Measurements from ENCODE around the gene CCDC71L. TPM values are rescaled to one million over a fixed set of nuclear protein-coding genes. Genes with fewer than 3 reads are reported as not detected.

CCDC71L gene
- total and polyA plus RNA-seq, 2 of the 4 experiments (the other 2 are of a cell fraction): 19.7 to 20.6 TPM

GRCh38 chr7:106666353-106666752, 5.4 kb upstream of the CCDC71L start:
- Histone ChIP-seq H3K18ac (ENCODE audit: low read depth, low read length) (no peak overlapping the region), H3K9me1 (ENCODE audit: insufficient read depth, low read length) (peaks cover 2% of the 10 kb centered on the region; the same call in 1 of the 2 replicates), H2AK5ac (ENCODE audit: low read depth, low read length) (no peak overlapping the region), H4K5ac (ENCODE audit: low read depth, low read length) (no peak overlapping the region), H3K4me1 (ENCODE audit: control insufficient read depth, insufficient read depth, low read length) (no peaks in the 10 kb centered on the region), H3K9ac (ENCODE audit: low read depth, low read length) (no peak overlapping the region), H3K27me3 (ENCODE audit: control insufficient read depth, insufficient read depth, low read length) (no peaks in the 10 kb centered on the region), H4K8ac (ENCODE audit: low read depth in 2 of 2, low read length in 2 of 2) (no peak overlapping the region), H3K4me2 (ENCODE audit: low read depth, low read length) (no peak overlapping the region), H2BK5ac (ENCODE audit: low read depth, low read length, poor library complexity, severe bottlenecking) (no peak overlapping the region), H4K91ac (ENCODE audit: insufficient read depth, low read depth, low read length) (no peak overlapping the region), H2BK20ac (ENCODE audit: low read depth, low read length) (no peak overlapping the region), H3K56ac (ENCODE audit: extremely low read depth, insufficient read depth, low read length) (no peak overlapping the region), H2BK120ac (ENCODE audit: low read depth, low read length) (no peak overlapping the region), H3K23ac (ENCODE audit: low read depth, low read length) (no peak overlapping the region), H4K20me1 (ENCODE audit: insufficient read depth, low read length) (no peaks in the 10 kb centered on the region), H3K14ac (replicated peaks; ENCODE audit: low read depth, low read length) (no peak overlapping the region), H2AFZ (replicated peaks; ENCODE audit: low read length, poor library complexity) (no peak overlapping the region), H2BK15ac (ENCODE audit: low read depth, low read length) (no peak overlapping the region), H3K27ac (ENCODE audit: insufficient read depth, low read length) (no peak overlapping the region), H3K36me3 (ENCODE audit: control insufficient read depth, insufficient read depth, low read length) (no peaks in the 10 kb centered on the region), H3K79me1 (ENCODE audit: low read depth in 1 of 2, low read length in 2 of 2) (peaks cover 0 to 5% of the 10 kb centered on the region in 2 experiments; a peak in 1 of 4 replicates), H3K4ac (ENCODE audit: low read depth, low read length) (no peak overlapping the region), H3K9me3 (ENCODE audit: control insufficient read depth, insufficient read depth, low read length) (no peaks in the 10 kb centered on the region), H3K4me3 (ENCODE audit: insufficient read depth, low read depth, low read length) (no peak overlapping the region), H2AK9ac (replicated peaks; ENCODE audit: low read depth, low read length, poor library complexity) (no peak overlapping the region)
- CTCF ChIA-PET: interaction anchor here (0.6 kb wide), 1 partner anchor 481 kb away, joined by 3 read pairs; no protein-coding TSS in a partner anchor
- no peak for DNase-seq
- dilution Hi-C loops (cut with HindIII; ENCODE audit: low sequenced_read_pairs, unreplicated experiment): no loop called here
- no CpG with 5 or more reads among the region's 2 CpGs for WGBS, 2 experiments (ENCODE audit: extremely low coverage in 2 of 2, insufficient read length in 1 of 2)
- intact Hi-C loops (cut with micrococcal nuclease): no loop called here
- ATAC-seq (ENCODE audit: low read depth): no peak
- POLR2A ChIA-PET (ENCODE audit: unreplicated experiment): no interaction called here
- TF ChIP-seq RAD21 (IDR thresholded peaks at IDR 0.05; ENCODE audit: low read length) (no peak), CHD1 (IDR thresholded peaks at IDR 0.05; ENCODE audit: low read depth, low read length) (no peak), CEBPB (IDR thresholded peaks at IDR 0.05; ENCODE audit: low read depth, low read length) (no peak), RCOR1 (IDR thresholded peaks at IDR 0.05; ENCODE audit: insufficient replicate concordance, low read length) (no peak), POLR2A (IDR thresholded peaks at IDR 0.05; ENCODE audit: low read depth, low read length) (no peak), MAZ (IDR thresholded peaks at IDR 0.05; ENCODE audit: borderline replicate concordance, low read depth, low read length) (no peak), BHLHE40 (IDR thresholded peaks at IDR 0.05; ENCODE audit: low read depth, low read length) (no peak), RFX5 (IDR thresholded peaks at IDR 0.05; ENCODE audit: low read depth, low read length) (no peak), FOS (IDR thresholded peaks at IDR 0.05; ENCODE audit: low read depth, low read length) (no peak), MAFK (IDR thresholded peaks at IDR 0.05; ENCODE audit: low read depth, low read length) (no peak), NFE2L2 (IDR thresholded peaks at IDR 0.05; ENCODE audit: low read depth, low read length) (no peak), MXI1 (IDR thresholded peaks at IDR 0.05; ENCODE audit: borderline replicate concordance, low read depth, low read length) (no peak)
- TF ChIP-seq, protein P1, sequence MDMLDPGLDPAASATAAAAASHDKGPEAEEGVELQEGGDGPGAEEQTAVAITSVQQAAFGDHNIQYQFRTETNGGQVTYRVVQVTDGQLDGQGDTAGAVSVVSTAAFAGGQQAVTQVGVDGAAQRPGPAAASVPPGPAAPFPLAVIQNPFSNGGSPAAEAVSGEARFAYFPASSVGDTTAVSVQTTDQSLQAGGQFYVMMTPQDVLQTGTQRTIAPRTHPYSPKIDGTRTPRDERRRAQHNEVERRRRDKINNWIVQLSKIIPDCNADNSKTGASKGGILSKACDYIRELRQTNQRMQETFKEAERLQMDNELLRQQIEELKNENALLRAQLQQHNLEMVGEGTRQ (IDR thresholded peaks at IDR 0.05; ENCODE audit: low read depth, low read length): no peak
- no TSS peak for BruUV-seq (replicated peaks)
- in situ Hi-C loops (cut with MboI; ENCODE audit: low sequenced_read_pairs): loop anchor here (10.0 kb wide), 1 partner anchor 488 kb away; no protein-coding TSS in a partner anchor

Data from IMR-90 (cell line).